K562 (cell line): ENCODE data around the gene TARBP2. TPM values are rescaled to one million over a fixed set of nuclear protein-coding genes. Genes with fewer than 3 reads are reported as not detected.
A peak's percentile ranks its signal among the peaks of the same experiment; 100 is the strongest.

ENCODE experiments used
- ATAC-seq: fragments of 200-7000 bp; cut with Tn5 transposase; 3 replicates; pipeline ENCODE4 v1.9.1; 2020; ENCODE audit warnings: moderate library complexity
- BruUV-seq: library from RNA; stranded (reverse); fragments of 400-500 nt; replicated peaks from 2 replicates; lab custom pipeline; 2021; lab: Mats Ljungman, UMichigan
- CTCF ChIA-PET: fragments of 300-600 bp; formaldehyde crosslinking; extraction: SDS; loops from one replicate; lab custom pipeline; 2021; ENCODE audit warnings: low intra/inter-chr PET ratio; lab: Yijun Ruan, JAX
- POLR2A ChIA-PET: fragments of 300-600, 350-650 bp; sonication (Branson Sonifier 250); formaldehyde crosslinking; extraction: SDS; loops from one replicate; lab custom pipeline; 2021; ENCODE audit warnings: antibody characterized with exemption, inconsistent platforms; lab: Yijun Ruan, JAX
- DNase-seq, 4 experiments: peaks; one replicate each; pipeline versions ENCODE4 v3.0.0 to v3.0.0-alpha.2; 2011 to 2018; ENCODE audit warnings: low spot score in 3 of 4, mixed read lengths in 3 of 4; ENCODE audit errors: extremely low read depth in 1 of 4
- FAIRE-seq: peaks from 2 replicates; lab custom pipeline; 2011; peaks lifted over from hg19 to GRCh38; lab: Jason Lieb, UNC
- H2AFZ ChIP-seq: 2 replicates; pipeline ENCODE4 v1.6.0; 2011; ENCODE audit warnings: low read depth, low read length, control low read depth, inconsistent platforms
- H3K27ac ChIP-seq: fragments of 200-600 bp; 3 replicates; pipeline ENCODE4 v1.8.0; 2011; ENCODE audit warnings: low read depth, mild to moderate bottlenecking, control low read depth, inconsistent platforms, low read length, moderate library complexity, mixed read lengths; ENCODE audit errors: extremely low read depth
- H3K27me3 ChIP-seq, 2 experiments: fragments of 300-600 bp in 1 of 2; 2 replicates in 1 of 2; 3 replicates in 1 of 2; pipeline versions ENCODE4 v1.6.0 to v1.8.0; 2011; ENCODE audit warnings: inconsistent platforms in 2 of 2, low read length in 2 of 2, mild to moderate bottlenecking in 1 of 2, mixed read lengths in 1 of 2, moderate library complexity in 1 of 2; ENCODE audit not compliant: control insufficient read depth in 2 of 2, insufficient read depth in 2 of 2
- H3K36me3 ChIP-seq: fragments of 300-600 bp; 3 replicates; pipeline ENCODE4 v1.8.0; 2011; ENCODE audit warnings: mild to moderate bottlenecking, low read length, inconsistent platforms; ENCODE audit not compliant: control insufficient read depth, insufficient read depth
- H3K4me1 ChIP-seq, 2 experiments: fragments of 200-600 bp in 1 of 2; replicated peaks in 1 of 2; 2 replicates in 1 of 2; 3 replicates in 1 of 2; pipeline versions ENCODE4 v1.5.1 to v1.8.0; 2011; ENCODE audit warnings: inconsistent platforms in 2 of 2, low read length in 2 of 2, mild to moderate bottlenecking in 1 of 2, mixed read lengths in 1 of 2, moderate library complexity in 1 of 2; ENCODE audit not compliant: control insufficient read depth in 2 of 2, insufficient read depth in 2 of 2
- H3K4me2 ChIP-seq: 2 replicates; pipeline ENCODE4 v1.6.1; 2011; ENCODE audit warnings: low read length, control low read depth, inconsistent platforms, mixed read lengths; ENCODE audit not compliant: insufficient read depth
- H3K4me3 ChIP-seq: fragments of 200-600 bp; sonication (generic), shearing (Covaris generic); 2 replicates; pipeline ENCODE4 v1.5.1; 2016; ENCODE audit warnings: control low read depth, inconsistent platforms
- H3K79me2 ChIP-seq: fragments of 200-600 bp; 3 replicates; pipeline ENCODE4 v1.8.0; 2011; ENCODE audit warnings: low read length, inconsistent platforms; ENCODE audit not compliant: control insufficient read depth, insufficient read depth
- H3K9ac ChIP-seq, 2 experiments: 2 replicates each; pipeline versions ENCODE4 v1.6.0 to v1.6.1; 2011; ENCODE audit warnings: low read depth in 2 of 2, low read length in 2 of 2, control low read depth in 1 of 2, inconsistent platforms in 1 of 2, mild to moderate bottlenecking in 1 of 2, mixed read lengths in 1 of 2; ENCODE audit not compliant: insufficient read depth in 1 of 2
- H3K9me1 ChIP-seq: one replicate; pipeline ENCODE4 v1.6.0; 2011; ENCODE audit warnings: inconsistent platforms, mild to moderate bottlenecking, low read length, moderate library complexity; ENCODE audit not compliant: control insufficient read depth, insufficient read depth
- H3K9me3 ChIP-seq: replicated peaks from 2 replicates; pipeline ENCODE4 v1.5.1; 2011; ENCODE audit warnings: low read depth, low read length, inconsistent platforms; ENCODE audit not compliant: control insufficient read depth, insufficient read depth
- H4K20me1 ChIP-seq: replicated peaks from 2 replicates; pipeline ENCODE4 v1.6.1; 2011; ENCODE audit warnings: low read length, inconsistent platforms, mixed read lengths; ENCODE audit not compliant: control insufficient read depth, insufficient read depth
- BRF1 ChIP-seq: IDR thresholded peaks from 3 replicates; pipeline ENCODE4 v1.6.1; 2011; ENCODE audit warnings: borderline replicate concordance, mild to moderate bottlenecking; ENCODE audit not compliant: insufficient read length; ENCODE audit errors: extremely low read depth
- CC2D1A ChIP-seq: fragments of 450-650 bp; IDR thresholded peaks from 2 replicates; pipeline ENCODE4 v1.6.1; 2017; ENCODE audit warnings: mild to moderate bottlenecking
- CREB3L1 ChIP-seq: fragments of 450-650 bp; IDR thresholded peaks from 2 replicates; pipeline ENCODE4 v1.6.1; 2014; ENCODE audit warnings: low read depth, mild to moderate bottlenecking, moderate library complexity, borderline replicate concordance
- ESRRA ChIP-seq: fragments of 450-650 bp; IDR thresholded peaks from 2 replicates; pipeline ENCODE4 v1.6.1; 2014; ENCODE audit warnings: low read depth, mild to moderate bottlenecking, moderate library complexity, borderline replicate concordance
- HMGN3 ChIP-seq: IDR thresholded peaks from 2 replicates; pipeline ENCODE4 v1.6.1; 2011; ENCODE audit warnings: borderline replicate concordance, low read depth, mild to moderate bottlenecking, mixed read lengths, low read length; ENCODE audit not compliant: insufficient read length; ENCODE audit errors: extremely low read depth
- MAX ChIP-seq: sonication (generic); formaldehyde crosslinking; IDR thresholded peaks from 2 replicates; pipeline ENCODE4 v1.9.0; 2022; ENCODE audit warnings: mild to moderate bottlenecking, missing genetic modification reagents
- NCOR1 ChIP-seq: fragments of 450-650 bp; IDR thresholded peaks from 2 replicates; pipeline ENCODE4 v1.6.1; 2016; ENCODE audit warnings: mild to moderate bottlenecking, moderate library complexity
- NRF1 ChIP-seq, 2 experiments: fragments of 450-650 bp; IDR thresholded peaks in 1 of 2; conservative IDR thresholded peaks in 1 of 2; 2 replicates each; pipeline ENCODE4 v1.6.1; 2014; ENCODE audit warnings: mild to moderate bottlenecking in 2 of 2
- PML ChIP-seq: IDR thresholded peaks from 2 replicates; pipeline ENCODE4 v1.6.1; 2012; ENCODE audit warnings: low read length, inconsistent platforms
- POLR2A ChIP-seq: fragments of 450-650 bp; conservative IDR thresholded peaks from 2 replicates; pipeline ENCODE4 v1.6.1; 2016
- RHOXF2B ChIP-seq: fragments of 250-450 bp; sonication (Bioruptor Pico); conservative IDR thresholded peaks from 2 replicates; pipeline ENCODE4 v1.5.1; 2021
- VEZF1 ChIP-seq: fragments of 200-800 bp; sonication (Bioruptor generic); IDR thresholded peaks from 2 replicates; pipeline ENCODE4 v1.6.1; 2017; ENCODE audit warnings: missing genetic modification characterization, missing compliant biosample characterization
- ZNF133 ChIP-seq: fragments of 250-450 bp; sonication (Bioruptor Pico); IDR thresholded peaks from 2 replicates; pipeline ENCODE4 v1.4.0; 2020; ENCODE audit warnings: mild to moderate bottlenecking
- WGBS: fragments of 100-300 bp; shearing (Covaris generic); methylation state at CpG from one replicate; pipeline ENCODE4 v1.1.6; 2016; ENCODE audit warnings: low coverage, mixed read lengths; ENCODE audit not compliant: insufficient coverage; ENCODE audit errors: missing lambda C conversion rate; 5-methylcytosine and 5-hydroxymethylcytosine counted together
- in situ Hi-C: fragments of 300-500 bp; cut with MboI; formaldehyde crosslinking; loops from 4 replicates; pipeline ENCODE4 v1.15.0; 2018; ENCODE audit warnings: inconsistent platforms, mixed read lengths
- intact Hi-C: fragments of 100-400 bp; cut with micrococcal nuclease; formaldehyde crosslinking; loops from 2 replicates; pipeline ENCODE4 v1.14.2; 2022
- polyA plus RNA-seq, 8 experiments: library from polyadenylated mRNA; depleted of rRNA in 4 of 8; stranded (reverse) in 5 of 8; unstranded in 3 of 8; fragments of >200 nt; fragmentation: Nextera tagmentation in 2 of 8; fragmentation: Illumina TruSeq in 1 of 8; extraction: Ambion mirVana in 2 of 8; extraction: Trizol in 1 of 8; gene quantifications; 2 replicates each; pipeline versions ENCODE4 v1.2.1 to v1.2.3, GENCODE V29; 2011 to 2014; ENCODE audit warnings: inconsistent platforms in 1 of 8, missing spikeins in 1 of 8
- total RNA-seq, 7 experiments: library from RNA; depleted of rRNA in 6 of 7; stranded (reverse); fragments of >200 nt in 6 of 7; fragmentation: Illumina TruSeq in 2 of 7; extraction: Trizol in 2 of 7; gene quantifications; 2 replicates each; pipeline versions ENCODE4 v1.2.1 to v1.2.3, GENCODE V29; 2011 to 2021; ENCODE audit warnings: low replicate concordance in 1 of 7
- TF ChIP-seq, protein P1 (sequence below): fragments of 200-400 bp; formaldehyde crosslinking; IDR thresholded peaks from 2 replicates; pipeline ENCODE4 v1.6.1; 2017; ENCODE audit warnings: mild to moderate bottlenecking, low read depth, low read length, moderate library complexity

Gene TARBP2
- total and polyA plus RNA-seq, 9 of the 15 experiments (the other 6 are each of a cell fraction or from before 2014, with no cell fraction given), result 5.6 to 69.0 (median 44.6) TPM

DNA sequence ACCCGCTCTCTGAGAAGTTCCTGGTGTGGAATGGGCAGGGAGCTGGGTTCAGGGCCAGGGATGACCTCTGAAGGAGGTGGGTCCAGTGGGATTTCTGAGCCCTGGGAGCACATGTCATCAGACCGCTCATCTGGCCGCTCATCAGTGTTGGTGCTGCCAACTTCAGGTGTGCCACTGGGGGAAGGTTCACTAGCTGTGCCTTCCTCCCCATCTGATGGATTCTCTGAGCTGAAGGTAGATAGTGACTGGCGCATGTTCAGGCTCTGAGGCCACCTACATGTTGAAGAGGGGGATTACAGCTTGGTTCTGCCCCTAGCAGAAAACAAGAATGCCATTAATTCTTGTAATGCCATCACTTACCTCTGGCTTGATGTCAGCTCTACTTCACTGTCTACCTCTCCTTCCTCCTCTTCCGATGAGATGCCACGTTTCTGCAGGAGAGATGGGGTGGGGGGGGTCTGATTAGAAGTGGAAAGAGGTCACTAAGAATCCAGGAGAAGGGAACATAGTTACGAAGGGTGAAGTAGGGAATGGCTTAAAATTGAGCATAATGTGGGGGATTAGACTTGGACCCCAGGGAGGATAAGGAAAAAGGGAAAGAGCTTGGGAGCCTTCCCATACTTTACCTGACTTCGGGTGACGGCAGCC, 19.0 kb upstream of the TARBP2 start (continued):
- no peak for TF ChIP-seq HMGN3
- no peak for TF ChIP-seq RHOXF2B (CRISPR knock-in tag)
- peak; percentile 59 for TF ChIP-seq POLR2A
- 0 out of 4 replicates have a peak, but pooled peaks of 1 of the 2 experiments have one; percentile 14 for TF ChIP-seq NRF1 (conservative IDR thresholded peaks at IDR 0.05 in 1 of 2, IDR thresholded peaks at IDR 0.05 in 1 of 2)
- TF ChIP-seq BRF1, result no peak
- no peak for TF ChIP-seq CC2D1A
- TF ChIP-seq MAX (CRISPR knock-in tag), result peak; percentile 27
- 0 out of 2 replicates have a peak, but pooled peaks have one; percentile 9 for TF ChIP-seq NCOR1
- no peak for TF ChIP-seq ESRRA
- TF ChIP-seq PML, result 0 out of 2 replicates have a peak, but pooled peaks have one; percentile 2

GRCh38 chr12:53482626-53483168, 18.4 kb upstream of the TARBP2 start:
- Histone ChIP-seq H3K79me2 (peaks cover 7% of the 10 kb centered on the region; the same call in 2 of the 3 replicates), H2AFZ (no peak overlapping the region), H3K4me3 (no peak overlapping the region), H4K20me1 (peaks cover 13% of the 10 kb centered on the region), H3K4me2 (no peak overlapping the region), H3K9ac (no peak overlapping the region; a peak in 1 of 4 replicates), H3K4me1 (peaks cover 0 to 13% of the 10 kb centered on the region in 2 experiments; a peak in 3 of 5 replicates), H3K9me1 (peaks cover 3% of the 10 kb centered on the region), H3K9me3 (no peaks in the 10 kb centered on the region), H3K27ac (no peak overlapping the region), H3K36me3 (peaks cover 93% of the 10 kb centered on the region), H3K27me3 (no peaks in the 10 kb centered on the region)
- ATAC-seq (peak; percentile 24), DNase-seq (peak in 1 of 4 experiments; percentile 27), FAIRE-seq (no peak)
- no TSS peak for BruUV-seq
- WGBS, result 90% methylated on average over 15 of the region's 18 CpGs
- CTCF ChIA-PET, result no interaction called here
- in situ Hi-C loops (no loop called here), intact Hi-C loops (no loop called here)
- POLR2A ChIA-PET, result interaction anchor here (0.5 to 7.1 kb wide), 17 partner anchors 9 to 275 kb away, joined by 3 to 99 read pairs (median 6); partner anchors contain the start of genes MAP3K12, SP1 and TARBP2
- TF ChIP-seq POLR2A (peak; percentile 13; the same call in 1 of the 2 replicates), ZNF133 (no peak), CREB3L1 (no peak), VEZF1 (CRISPR knock-in tag) (peak; percentile 44)
- TF ChIP-seq, protein P1, sequence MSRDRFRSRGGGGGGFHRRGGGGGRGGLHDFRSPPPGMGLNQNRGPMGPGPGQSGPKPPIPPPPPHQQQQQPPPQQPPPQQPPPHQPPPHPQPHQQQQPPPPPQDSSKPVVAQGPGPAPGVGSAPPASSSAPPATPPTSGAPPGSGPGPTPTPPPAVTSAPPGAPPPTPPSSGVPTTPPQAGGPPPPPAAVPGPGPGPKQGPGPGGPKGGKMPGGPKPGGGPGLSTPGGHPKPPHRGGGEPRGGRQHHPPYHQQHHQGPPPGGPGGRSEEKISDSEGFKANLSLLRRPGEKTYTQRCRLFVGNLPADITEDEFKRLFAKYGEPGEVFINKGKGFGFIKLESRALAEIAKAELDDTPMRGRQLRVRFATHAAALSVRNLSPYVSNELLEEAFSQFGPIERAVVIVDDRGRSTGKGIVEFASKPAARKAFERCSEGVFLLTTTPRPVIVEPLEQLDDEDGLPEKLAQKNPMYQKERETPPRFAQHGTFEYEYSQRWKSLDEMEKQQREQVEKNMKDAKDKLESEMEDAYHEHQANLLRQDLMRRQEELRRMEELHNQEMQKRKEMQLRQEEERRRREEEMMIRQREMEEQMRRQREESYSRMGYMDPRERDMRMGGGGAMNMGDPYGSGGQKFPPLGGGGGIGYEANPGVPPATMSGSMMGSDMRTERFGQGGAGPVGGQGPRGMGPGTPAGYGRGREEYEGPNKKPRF, result no peak
